WTC11 (cell line): Measurements from ENCODE around the gene MLX. TPM values are rescaled to one million over a fixed set of nuclear protein-coding genes. Genes with fewer than 3 reads are reported as not detected.

Experiments used
- ATAC-seq: fragments of 200-7000 bp; cut with Tn5 transposase; 2 replicates; pipeline ENCODE4 v1.10.0; 2021; ENCODE audit warnings: mild to moderate bottlenecking, moderate library complexity
- CTCF ChIA-PET: fragments of 300-600 bp; sonication (Branson Sonifier 250); formaldehyde crosslinking; loops from one replicate; lab custom pipeline; 2021; ENCODE audit warnings: antibody characterized with exemption; lab: Charles Lee
- POLR2A ChIA-PET: fragments of 350-600 bp; sonication (Branson Sonifier 250); formaldehyde crosslinking; loops from one replicate; lab custom pipeline; 2021; ENCODE audit warnings: antibody characterized with exemption; lab: Charles Lee
- DNase-seq: peaks from one replicate; pipeline ENCODE4 v3.0.0; 2021; ENCODE audit warnings: low spot score
- H3K27ac Mint-ChIP-seq: 2 replicates; pipeline ENCODE4 v1.8.0; 2021; ENCODE audit warnings: mixed read lengths
- H3K27me3 Mint-ChIP-seq: 2 replicates; pipeline ENCODE4 v1.8.0; 2021; ENCODE audit warnings: low read depth, mild to moderate bottlenecking, moderate library complexity, mixed read lengths
- H3K36me3 Mint-ChIP-seq: 2 replicates; pipeline ENCODE4 v1.8.0; 2021; ENCODE audit warnings: mixed read lengths
- H3K4me1 Mint-ChIP-seq: 2 replicates; pipeline ENCODE4 v1.8.0; 2022; ENCODE audit warnings: mixed read lengths
- H3K4me3 Mint-ChIP-seq: 2 replicates; pipeline ENCODE4 v1.8.0; 2021; ENCODE audit warnings: mild to moderate bottlenecking, moderate library complexity, mixed read lengths
- H3K9me3 Mint-ChIP-seq: 2 replicates; pipeline ENCODE4 v1.8.0; 2021; ENCODE audit warnings: mixed read lengths
- ARID4B ChIP-seq: sonication (generic); formaldehyde crosslinking; IDR thresholded peaks from 2 replicates; pipeline ENCODE4 v1.8.0; 2023; ENCODE audit warnings: missing genetic modification reagents, mild to moderate bottlenecking, borderline replicate concordance
- ATF1 ChIP-seq: sonication (generic); formaldehyde crosslinking; IDR thresholded peaks from 2 replicates; pipeline ENCODE4 v1.8.1; 2023; ENCODE audit warnings: mild to moderate bottlenecking, moderate library complexity, missing genetic modification reagents
- CREM ChIP-seq: sonication (generic); formaldehyde crosslinking; IDR thresholded peaks from 2 replicates; pipeline ENCODE4 v1.8.1; 2022; ENCODE audit warnings: mild to moderate bottlenecking, missing genetic modification reagents, moderate library complexity
- EMX1 ChIP-seq: fragments of 250-450 bp; sonication (Bioruptor Pico); IDR thresholded peaks from 2 replicates; pipeline ENCODE4 v1.8.0; 2021; ENCODE audit warnings: mild to moderate bottlenecking
- ESRRA ChIP-seq: sonication (generic); formaldehyde crosslinking; IDR thresholded peaks from 2 replicates; pipeline ENCODE4 v1.8.1; 2022; ENCODE audit warnings: mild to moderate bottlenecking, missing genetic modification reagents, borderline replicate concordance
- ETV6 ChIP-seq: sonication (generic); formaldehyde crosslinking; IDR thresholded peaks from 2 replicates; pipeline ENCODE4 v1.8.1; 2022; ENCODE audit warnings: mild to moderate bottlenecking, missing genetic modification reagents
- GABPB1 ChIP-seq: sonication (generic); formaldehyde crosslinking; IDR thresholded peaks from 2 replicates; pipeline ENCODE4 v1.8.1; 2023; ENCODE audit warnings: mild to moderate bottlenecking, missing genetic modification reagents
- IRF2 ChIP-seq: sonication (generic); formaldehyde crosslinking; IDR thresholded peaks from 2 replicates; pipeline ENCODE4 v1.8.0; 2022; ENCODE audit warnings: low read depth, missing genetic modification reagents, borderline replicate concordance
- NFATC4 ChIP-seq: fragments of 250-450 bp; sonication (Bioruptor Pico); IDR thresholded peaks from 2 replicates; pipeline ENCODE4 v1.9.0; 2021; ENCODE audit warnings: mild to moderate bottlenecking
- NFYB ChIP-seq: sonication (generic); formaldehyde crosslinking; conservative IDR thresholded peaks from 2 replicates; pipeline ENCODE4 v1.8.0; 2022; ENCODE audit warnings: low read depth, missing genetic modification reagents
- NR1H2 ChIP-seq: sonication (generic); formaldehyde crosslinking; IDR thresholded peaks from 2 replicates; pipeline ENCODE4 v1.9.0; 2021; ENCODE audit warnings: mild to moderate bottlenecking, moderate library complexity, missing genetic modification reagents
- OVOL2 ChIP-seq: fragments of 250-450 bp; sonication (Bioruptor Pico); IDR thresholded peaks from 2 replicates; pipeline ENCODE4 v1.9.0; 2021; ENCODE audit warnings: mild to moderate bottlenecking, borderline replicate concordance
- RELA ChIP-seq: sonication (generic); formaldehyde crosslinking; IDR thresholded peaks from 2 replicates; pipeline ENCODE4 v1.8.1; 2022; ENCODE audit warnings: missing genetic modification reagents, mild to moderate bottlenecking, borderline replicate concordance
- RORB ChIP-seq: fragments of 250-450 bp; sonication (Bioruptor Pico); IDR thresholded peaks from 2 replicates; pipeline ENCODE4 v1.9.0; 2021; ENCODE audit warnings: mild to moderate bottlenecking
- SMAD4 ChIP-seq: sonication (generic); formaldehyde crosslinking; IDR thresholded peaks from 2 replicates; pipeline ENCODE4 v1.8.0; 2022; ENCODE audit warnings: mild to moderate bottlenecking, missing genetic modification reagents
- SOX15 ChIP-seq: fragments of 250-450 bp; sonication (Bioruptor Pico); IDR thresholded peaks from 2 replicates; pipeline ENCODE4 v1.9.0; 2021; ENCODE audit warnings: mild to moderate bottlenecking
- TCF7 ChIP-seq: sonication (generic); formaldehyde crosslinking; IDR thresholded peaks from 2 replicates; pipeline ENCODE4 v1.8.0; 2022; ENCODE audit warnings: mild to moderate bottlenecking, low read depth, missing genetic modification reagents, moderate library complexity
- TEAD1 ChIP-seq: sonication (generic); formaldehyde crosslinking; IDR thresholded peaks from 2 replicates; pipeline ENCODE4 v1.8.0; 2022; ENCODE audit warnings: mild to moderate bottlenecking, missing genetic modification reagents
- TP53 ChIP-seq: sonication (generic); formaldehyde crosslinking; IDR thresholded peaks from 2 replicates; pipeline ENCODE4 v1.8.1; 2023; ENCODE audit warnings: mild to moderate bottlenecking, missing genetic modification reagents
- ZMAT4 ChIP-seq: fragments of 250-450 bp; sonication (Bioruptor Pico); IDR thresholded peaks from 2 replicates; pipeline ENCODE4 v1.9.0; 2021; ENCODE audit warnings: mild to moderate bottlenecking
- ZNF138 ChIP-seq: sonication (generic); formaldehyde crosslinking; conservative IDR thresholded peaks from 2 replicates; pipeline ENCODE4 v1.8.1; 2022; ENCODE audit warnings: mild to moderate bottlenecking, moderate library complexity, missing genetic modification reagents
- ZNF219 ChIP-seq: sonication (generic); formaldehyde crosslinking; IDR thresholded peaks from 2 replicates; pipeline ENCODE4 v1.8.0; 2023; ENCODE audit warnings: missing genetic modification reagents, mild to moderate bottlenecking, borderline replicate concordance
- ZNF232 ChIP-seq: sonication (generic); formaldehyde crosslinking; IDR thresholded peaks from 2 replicates; pipeline ENCODE4 v1.8.0; 2022; ENCODE audit warnings: mild to moderate bottlenecking, missing genetic modification reagents
- ZNF396 ChIP-seq: fragments of 250-450 bp; sonication (Bioruptor Pico); IDR thresholded peaks from 2 replicates; pipeline ENCODE4 v1.8.0; 2021; ENCODE audit warnings: mild to moderate bottlenecking, moderate library complexity, borderline replicate concordance
- ZNF416 ChIP-seq: fragments of 250-450 bp; sonication (Bioruptor Pico); IDR thresholded peaks from 2 replicates; pipeline ENCODE4 v1.9.0; 2021; ENCODE audit warnings: mild to moderate bottlenecking, inconsistent platforms
- total RNA-seq: library from RNA; stranded (reverse); gene quantifications from 3 replicates; pipeline ENCODE4 v1.2.3, GENCODE V29; 2021
- TF ChIP-seq, protein P1 (sequence below): sonication (generic); formaldehyde crosslinking; conservative IDR thresholded peaks from 2 replicates; pipeline ENCODE4 v1.8.1; 2022; ENCODE audit warnings: mild to moderate bottlenecking, missing genetic modification reagents
- TF ChIP-seq, protein P2 (sequence below): sonication (generic); formaldehyde crosslinking; IDR thresholded peaks from 2 replicates; pipeline ENCODE4 v1.8.1; 2023; ENCODE audit warnings: mild to moderate bottlenecking, missing genetic modification reagents, moderate library complexity
- TF ChIP-seq, protein P3 (sequence below): sonication (generic); formaldehyde crosslinking; IDR thresholded peaks from 2 replicates; pipeline ENCODE4 v1.8.1; 2022; ENCODE audit warnings: mild to moderate bottlenecking, missing genetic modification reagents, moderate library complexity, borderline replicate concordance
- TF ChIP-seq, protein P4 (sequence below): sonication (generic); formaldehyde crosslinking; IDR thresholded peaks from 2 replicates; pipeline ENCODE4 v1.8.0; 2022; ENCODE audit warnings: mild to moderate bottlenecking, missing genetic modification reagents

MLX gene
- total RNA-seq, 1 experiment from 2014 or later: 34.9 TPM

- no peak for TF ChIP-seq NFATC4 (CRISPR knock-in tag)
- TF ChIP-seq ARID4B (CRISPR knock-in tag): no peak
- no peak for TF ChIP-seq RORB (CRISPR knock-in tag)
- no peak for TF ChIP-seq TP53 (CRISPR knock-in tag)
- no peak for TF ChIP-seq NFYB (CRISPR knock-in tag)
- TF ChIP-seq GABPB1 (CRISPR knock-in tag): no peak
- no peak for TF ChIP-seq SMAD4 (CRISPR knock-in tag)
- TF ChIP-seq ETV6 (CRISPR knock-in tag): no peak
These were observed 24.0 kb downstream of the MLX start (continued) for GRCh38 chr17:42590886-42591285.

DNA sequence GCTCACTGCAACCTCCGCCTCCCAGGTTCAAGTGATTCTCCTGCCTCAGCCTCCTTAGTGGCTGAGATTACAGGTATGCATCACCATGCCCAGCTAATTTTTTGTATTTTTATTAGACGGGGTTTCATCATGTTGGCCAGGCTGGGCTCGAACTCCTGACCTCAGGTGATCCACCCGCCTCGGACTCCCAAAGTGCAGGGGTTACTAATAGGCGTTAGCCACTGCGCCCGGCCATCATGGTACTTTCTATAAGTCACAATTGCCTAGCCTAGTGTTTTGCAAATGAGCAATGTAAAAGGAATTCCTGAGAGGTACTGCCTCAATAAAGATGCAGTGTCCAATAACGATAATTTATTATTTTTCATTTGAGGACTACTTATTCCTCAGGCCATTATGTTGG lies 24.5 kb downstream of the MLX start:
- ATAC-seq: no peak
- TF ChIP-seq GABPB1 (CRISPR knock-in tag) (no peak), SMAD4 (CRISPR knock-in tag) (no peak), SOX15 (CRISPR knock-in tag) (no peak), NR1H2 (CRISPR knock-in tag) (no peak), ZNF396 (no peak), IRF2 (CRISPR knock-in tag) (no peak), ZNF138 (no peak), ESRRA (CRISPR knock-in tag) (no peak), EMX1 (no peak)
- TF ChIP-seq, protein P1, sequence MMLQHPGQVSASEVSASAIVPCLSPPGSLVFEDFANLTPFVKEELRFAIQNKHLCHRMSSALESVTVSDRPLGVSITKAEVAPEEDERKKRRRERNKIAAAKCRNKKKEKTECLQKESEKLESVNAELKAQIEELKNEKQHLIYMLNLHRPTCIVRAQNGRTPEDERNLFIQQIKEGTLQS (CRISPR knock-in tag): no peak
- TF ChIP-seq, protein P2, sequence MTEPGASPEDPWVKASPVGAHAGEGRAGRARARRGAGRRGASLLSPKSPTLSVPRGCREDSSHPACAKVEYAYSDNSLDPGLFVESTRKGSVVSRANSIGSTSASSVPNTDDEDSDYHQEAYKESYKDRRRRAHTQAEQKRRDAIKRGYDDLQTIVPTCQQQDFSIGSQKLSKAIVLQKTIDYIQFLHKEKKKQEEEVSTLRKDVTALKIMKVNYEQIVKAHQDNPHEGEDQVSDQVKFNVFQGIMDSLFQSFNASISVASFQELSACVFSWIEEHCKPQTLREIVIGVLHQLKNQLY: no peak
- Mint-ChIP-seq H3K36me3 (peaks cover 21% of the 10 kb centered on the region), H3K27me3 (no peaks in the 10 kb centered on the region), H3K4me3 (no peak overlapping the region), H3K4me1 (no peaks in the 10 kb centered on the region), H3K27ac (no peak overlapping the region), H3K9me3 (no peaks in the 10 kb centered on the region)
- CTCF ChIA-PET: interaction anchor here (0.6 to 1.0 kb wide), 2 partner anchors 10 to 13 kb away, joined by 3 to 7 read pairs; no protein-coding TSS in a partner anchor
- no peak for DNase-seq
- POLR2A ChIA-PET: no interaction called here

DNA sequence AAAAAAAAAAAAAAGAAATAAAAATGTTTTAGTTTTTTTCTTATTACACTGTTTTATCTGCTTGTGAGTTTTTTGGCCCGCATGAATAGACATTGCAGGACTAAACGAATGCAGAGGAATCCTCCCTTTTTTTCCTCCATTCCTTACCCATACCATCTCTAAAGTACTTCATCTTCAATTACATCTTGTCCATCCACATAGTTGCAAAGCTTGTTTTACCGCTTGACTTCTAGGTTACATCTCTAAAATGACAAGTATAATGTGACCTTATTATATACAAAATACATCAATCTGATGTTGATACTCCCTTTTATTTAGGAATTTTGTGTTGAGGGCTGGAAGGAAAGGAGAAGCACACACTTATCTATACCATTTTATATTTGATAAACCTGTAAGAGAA lies 29.5 kb downstream of the MLX start:
- CTCF ChIA-PET: interaction anchor here (1.0 kb wide), 1 partner anchor 13 kb away, joined by 3 read pairs; the partner anchor contains the start of genes RETREG3 and TUBG1
- Mint-ChIP-seq H3K27ac (no peak overlapping the region), H3K27me3 (no peaks in the 10 kb centered on the region)
- no peak for TF ChIP-seq RELA (CRISPR knock-in tag)
- TF ChIP-seq ZNF416 (CRISPR knock-in tag): no peak
- TF ChIP-seq TCF7 (CRISPR knock-in tag): no peak
- no peak for TF ChIP-seq ZNF232 (CRISPR knock-in tag)
- TF ChIP-seq SMAD4 (CRISPR knock-in tag): no peak
- TF ChIP-seq, protein P3, sequence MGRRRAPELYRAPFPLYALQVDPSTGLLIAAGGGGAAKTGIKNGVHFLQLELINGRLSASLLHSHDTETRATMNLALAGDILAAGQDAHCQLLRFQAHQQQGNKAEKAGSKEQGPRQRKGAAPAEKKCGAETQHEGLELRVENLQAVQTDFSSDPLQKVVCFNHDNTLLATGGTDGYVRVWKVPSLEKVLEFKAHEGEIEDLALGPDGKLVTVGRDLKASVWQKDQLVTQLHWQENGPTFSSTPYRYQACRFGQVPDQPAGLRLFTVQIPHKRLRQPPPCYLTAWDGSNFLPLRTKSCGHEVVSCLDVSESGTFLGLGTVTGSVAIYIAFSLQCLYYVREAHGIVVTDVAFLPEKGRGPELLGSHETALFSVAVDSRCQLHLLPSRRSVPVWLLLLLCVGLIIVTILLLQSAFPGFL (CRISPR knock-in tag): no peak
- no peak for TF ChIP-seq ZMAT4
- TF ChIP-seq CREM: no peak
- TF ChIP-seq, protein P1 (CRISPR knock-in tag): no peak
- no peak for TF ChIP-seq ATF1
- TF ChIP-seq ZNF219 (CRISPR knock-in tag): no peak
- no peak for TF ChIP-seq TEAD1 (CRISPR knock-in tag)
- TF ChIP-seq OVOL2 (CRISPR knock-in tag): no peak
- TF ChIP-seq, protein P4, sequence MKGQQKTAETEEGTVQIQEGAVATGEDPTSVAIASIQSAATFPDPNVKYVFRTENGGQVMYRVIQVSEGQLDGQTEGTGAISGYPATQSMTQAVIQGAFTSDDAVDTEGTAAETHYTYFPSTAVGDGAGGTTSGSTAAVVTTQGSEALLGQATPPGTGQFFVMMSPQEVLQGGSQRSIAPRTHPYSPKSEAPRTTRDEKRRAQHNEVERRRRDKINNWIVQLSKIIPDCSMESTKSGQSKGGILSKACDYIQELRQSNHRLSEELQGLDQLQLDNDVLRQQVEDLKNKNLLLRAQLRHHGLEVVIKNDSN (CRISPR knock-in tag): no peak

More for the DNA sequence above, 29.5 kb downstream of the MLX start:
- POLR2A ChIA-PET: interaction anchor here (0.6 to 1.2 kb wide), 2 partner anchors 13 to 252 kb away, joined by 3 read pairs; partner anchors contain the start of gene RETREG3
- no peak for DNase-seq
- Mint-ChIP-seq H3K36me3 (peaks cover 6% of the 10 kb centered on the region; the same call in 1 of the 2 replicates), H3K9me3 (no peaks in the 10 kb centered on the region), H3K4me1 (no peaks in the 10 kb centered on the region), H3K4me3 (no peak overlapping the region)
- no peak for ATAC-seq
